ENCODE data around the gene SATB2. TPM values are rescaled to one million over a fixed set of nuclear protein-coding genes. Genes with fewer than 3 reads are reported as not detected.

SATB2 gene
- total RNA-seq, 1 donor from 2014 or later: 1.5 TPM

- intact Hi-C loops (cut with DNase I): no loop called here
- DNase-seq (ENCODE audit: low spot score): no peak
Observed at GRCh38 chr2:199456383-199457146, 1.2 kb downstream of the SATB2 start.

GRCh38 chr2:199455545-199456382 is 2.0 kb downstream of the SATB2 start:
- DNase-seq (ENCODE audit: low spot score): no peak
- intact Hi-C loops (cut with DNase I): no loop called here

- DNase-seq (ENCODE audit: low spot score): no peak
- intact Hi-C loops (cut with DNase I): no loop called here
Observed at GRCh38 chr2:199455210-199455544, 2.6 kb downstream of the SATB2 start.

DNA sequence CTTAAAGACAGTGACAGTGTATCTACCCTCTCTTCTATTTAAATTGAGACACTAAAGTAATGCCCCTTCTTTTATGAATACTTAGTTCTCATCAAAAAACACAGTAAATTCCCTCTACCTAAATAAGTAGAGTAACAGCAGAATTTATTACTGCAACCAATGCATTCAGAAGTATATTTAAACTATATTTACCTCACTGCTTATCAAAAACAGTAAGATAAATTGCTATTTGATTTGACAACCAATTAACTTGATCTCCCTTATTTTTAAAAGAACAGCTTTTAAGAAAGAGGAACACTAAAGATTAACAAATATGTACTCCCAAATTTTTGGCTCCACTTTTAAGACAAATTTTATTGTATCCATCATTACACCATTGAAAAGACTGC is 4.8 kb downstream of the SATB2 start:
- intact Hi-C loops (cut with DNase I): no loop called here
- no peak for DNase-seq (ENCODE audit: low spot score)

DNA sequence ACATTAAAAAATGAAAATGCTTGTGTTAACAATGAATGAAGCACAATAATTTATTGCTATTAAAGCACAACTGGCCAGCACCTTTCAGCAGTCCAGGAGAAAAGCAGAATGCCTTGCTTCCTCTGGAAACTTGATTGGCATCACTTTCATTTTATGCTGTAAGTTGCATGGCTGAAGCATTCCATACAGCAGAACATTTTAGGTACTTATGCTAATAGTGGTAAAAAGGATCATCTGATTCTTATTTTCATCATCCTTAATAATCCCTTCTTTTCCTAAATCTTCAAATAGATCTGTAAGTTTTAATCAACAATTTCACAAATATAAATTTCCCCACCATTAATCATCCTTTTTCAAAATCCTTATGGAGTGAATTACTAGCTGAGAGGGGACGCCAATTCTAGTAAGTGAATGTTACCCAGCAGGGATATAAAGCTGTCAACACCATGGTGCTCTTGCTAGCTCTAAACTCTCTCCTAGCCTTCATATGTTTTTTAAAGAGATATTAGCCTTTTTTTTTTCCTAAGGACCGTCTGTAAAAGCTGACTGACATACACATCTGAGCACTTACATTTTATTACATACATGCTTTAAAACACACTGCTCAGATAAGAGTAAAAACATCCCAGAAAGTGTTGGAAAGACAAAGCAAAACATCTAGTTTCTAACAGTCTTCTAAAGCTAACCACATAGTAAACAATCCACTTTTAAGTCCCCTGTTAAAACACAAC is 5.3 kb downstream of the SATB2 start:
- intact Hi-C loops (cut with DNase I): no loop called here

DNA sequence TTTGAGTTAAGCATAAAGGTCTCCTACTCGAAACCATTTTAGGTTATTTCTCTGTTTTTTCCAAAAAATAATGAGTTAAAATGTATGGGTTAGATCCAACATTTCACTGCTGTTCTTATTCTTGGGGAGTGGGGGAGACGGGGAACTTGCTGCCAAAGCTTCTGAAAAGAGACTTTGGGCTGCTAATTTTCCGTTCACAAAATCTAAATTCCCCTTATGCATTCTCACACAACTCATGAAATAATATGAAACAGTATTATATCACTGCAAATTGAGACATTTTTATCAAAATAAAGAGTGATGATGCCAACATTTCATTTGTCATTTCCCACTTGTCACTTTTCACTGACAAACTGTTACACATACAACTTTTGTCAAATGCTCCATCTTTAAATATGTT is 7.8 kb downstream of the SATB2 start:
- intact Hi-C loops (cut with DNase I): no loop called here
- no peak for DNase-seq (ENCODE audit: low spot score)

More for the DNA sequence above, 5.3 kb downstream of the SATB2 start:
- no peak for DNase-seq (ENCODE audit: low spot score)

- DNase-seq (ENCODE audit: low spot score): no peak
- intact Hi-C loops (cut with DNase I): no loop called here
Observed at GRCh38 chr2:199449455-199449854, 8.3 kb downstream of the SATB2 start.

DNA sequence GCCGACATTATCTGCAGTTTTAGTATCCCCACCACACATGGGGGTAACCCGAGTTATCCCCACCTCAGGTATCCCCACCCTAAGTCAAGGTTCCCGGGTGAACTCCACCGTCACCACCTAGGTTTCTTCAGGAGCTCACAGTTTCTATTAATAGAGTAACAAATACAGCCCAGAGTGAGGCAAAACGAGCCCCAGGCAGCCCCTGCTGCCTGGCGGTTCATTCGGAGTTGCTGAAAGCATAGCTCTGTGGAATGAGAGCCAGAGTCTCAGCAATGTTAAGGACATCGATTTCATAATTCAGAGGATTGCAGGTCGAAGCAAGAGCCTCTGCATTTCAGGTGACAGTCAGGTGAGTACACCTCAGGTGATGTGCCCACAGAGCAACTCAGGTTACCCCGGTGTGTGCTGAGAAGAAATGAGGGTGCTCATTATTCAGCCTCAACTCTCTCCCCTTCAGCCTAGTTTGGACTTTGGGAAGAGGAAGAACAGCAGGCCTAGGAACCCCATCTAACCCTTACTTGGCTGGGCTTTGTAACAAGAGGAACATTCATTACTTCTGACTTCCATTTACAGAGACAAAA is 10.7 kb downstream of the SATB2 start:
- DNase-seq (ENCODE audit: low spot score): no peak
- intact Hi-C loops (cut with DNase I): no loop called here

GRCh38 chr2:199444749-199445148 is 13.0 kb downstream of the SATB2 start:
- no peak for DNase-seq (ENCODE audit: low spot score)
- intact Hi-C loops (cut with DNase I): no loop called here

GRCh38 chr2:199443589-199444130 is 14.1 kb downstream of the SATB2 start:
- DNase-seq (ENCODE audit: low spot score): no peak
- intact Hi-C loops (cut with DNase I): no loop called here

DNA sequence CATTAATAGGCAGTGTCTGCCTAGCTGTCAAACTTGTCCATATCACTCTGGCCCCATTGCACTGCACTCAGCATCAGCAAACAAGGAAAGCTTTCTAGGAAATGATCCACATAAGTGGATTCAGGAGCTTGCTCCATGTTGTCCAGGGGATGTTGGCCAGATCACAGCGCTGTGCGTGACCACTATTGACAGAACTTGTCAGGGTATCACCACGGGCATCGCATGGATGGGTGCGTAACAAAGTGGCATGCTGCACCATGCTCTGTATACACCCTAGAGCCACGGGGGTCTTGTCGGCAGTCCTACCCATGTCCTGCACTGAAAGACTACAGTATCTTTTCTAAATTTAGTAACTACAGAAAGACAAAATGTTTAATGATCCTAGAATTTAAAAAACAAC is 15.6 kb downstream of the SATB2 start:
- intact Hi-C loops (cut with DNase I): no loop called here
- DNase-seq (ENCODE audit: low spot score): no peak

DNA sequence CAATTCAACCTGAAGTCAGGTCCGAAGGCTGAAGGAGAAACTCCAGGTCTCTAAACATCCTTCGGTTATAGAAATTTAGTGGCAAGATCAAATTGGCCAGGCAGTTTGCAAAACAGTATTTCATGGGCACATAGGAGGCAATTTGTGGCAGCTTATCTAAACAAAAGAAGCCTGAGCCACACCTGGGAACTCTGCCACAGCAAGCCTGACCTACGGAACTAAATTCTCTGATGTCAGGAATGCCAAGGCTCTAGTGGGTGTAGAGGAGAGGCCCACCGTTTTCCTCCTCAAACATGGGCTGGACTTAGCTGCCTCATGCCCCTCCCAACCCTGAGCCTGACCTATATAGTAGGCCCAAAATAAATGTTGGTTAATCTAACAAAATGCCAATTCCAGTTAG is 16.0 kb downstream of the SATB2 start:
- intact Hi-C loops (cut with DNase I): no loop called here
- DNase-seq (ENCODE audit: low spot score): no peak

DNA sequence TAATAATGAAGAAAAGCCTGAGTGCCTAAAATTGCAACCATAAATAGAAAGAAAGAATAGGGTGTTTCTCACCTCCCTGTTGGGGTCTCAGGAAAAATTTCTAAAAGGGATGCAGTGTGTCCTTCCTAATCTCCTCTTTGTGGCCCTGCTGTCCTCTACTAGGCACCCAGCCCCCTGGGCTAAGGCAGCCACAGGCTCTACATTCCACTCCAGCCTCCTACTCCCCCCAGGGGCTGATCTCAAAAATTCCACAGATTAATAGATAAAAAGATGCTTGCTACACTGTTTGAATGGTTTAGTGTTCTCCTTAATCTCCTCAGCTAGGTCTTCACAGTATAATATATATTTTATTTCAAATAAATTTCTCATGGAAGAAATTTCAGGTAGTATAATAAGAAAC is 17.6 kb downstream of the SATB2 start:
- no peak for DNase-seq (ENCODE audit: low spot score)
- intact Hi-C loops (cut with DNase I): no loop called here

DNA sequence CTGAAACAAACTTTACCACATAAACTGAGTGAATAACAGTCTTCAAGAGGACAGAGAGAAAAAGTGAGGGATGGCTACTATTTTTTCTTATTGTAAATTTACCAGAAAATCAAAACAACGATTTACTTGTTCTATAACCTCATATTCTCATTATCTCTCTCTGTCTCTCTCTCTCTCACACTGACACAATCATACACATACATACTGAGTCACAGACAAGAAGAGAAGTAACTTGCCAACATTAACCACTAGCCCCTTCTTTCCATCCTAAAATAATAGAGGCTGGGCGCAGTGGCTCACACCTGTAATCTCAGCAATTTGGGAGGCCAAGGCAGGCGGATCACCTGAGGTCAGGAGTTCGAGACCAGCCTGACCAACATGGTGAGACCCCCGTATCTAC is 18.2 kb downstream of the SATB2 start:
- intact Hi-C loops (cut with DNase I): no loop called here
- DNase-seq (ENCODE audit: low spot score): no peak

DNA sequence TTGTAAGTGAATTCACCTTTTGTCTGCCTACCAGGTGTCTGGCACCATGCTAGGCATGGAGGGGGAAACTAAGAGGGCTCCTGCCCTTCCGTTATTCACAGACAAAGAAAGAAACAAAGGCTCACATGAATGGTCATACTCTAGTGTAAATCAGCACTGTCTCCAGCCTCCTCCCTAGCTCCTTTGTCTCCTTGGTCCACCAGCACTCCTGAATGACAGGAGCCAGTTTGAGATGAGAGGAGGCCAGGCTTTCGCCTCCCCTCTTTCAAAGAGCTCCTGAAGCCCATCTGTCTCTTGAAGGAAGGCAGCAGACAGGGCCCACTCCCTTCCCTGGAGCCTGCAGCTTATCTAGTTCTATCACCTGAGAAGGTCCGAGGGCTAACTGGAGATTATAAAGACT is 18.7 kb downstream of the SATB2 start:
- intact Hi-C loops (cut with DNase I): no loop called here
- DNase-seq (ENCODE audit: low spot score): no peak

DNA sequence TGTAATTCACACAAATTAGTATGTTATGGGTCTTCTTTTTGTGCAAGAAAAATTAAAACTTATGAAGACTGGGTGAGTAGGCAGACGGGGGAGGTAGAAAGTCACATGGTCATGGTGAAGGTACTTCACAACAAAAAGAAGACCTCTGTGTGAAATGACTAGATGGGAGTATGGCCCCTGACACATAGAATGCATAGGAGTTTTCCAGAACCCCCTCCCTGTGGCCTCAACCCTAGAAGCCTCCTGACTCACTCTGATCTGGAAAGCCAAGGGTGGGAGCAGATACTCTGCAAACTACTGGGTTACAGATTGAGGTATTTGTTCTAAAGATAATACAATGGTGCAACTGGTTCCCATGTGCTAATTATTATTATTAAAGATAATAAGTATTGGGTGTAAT is 23.2 kb downstream of the SATB2 start:
- intact Hi-C loops (cut with DNase I): no loop called here
- no peak for DNase-seq (ENCODE audit: low spot score)

- intact Hi-C loops (cut with DNase I): no loop called here
Observed at GRCh38 chr2:199433204-199433832, 24.4 kb downstream of the SATB2 start.

DNA sequence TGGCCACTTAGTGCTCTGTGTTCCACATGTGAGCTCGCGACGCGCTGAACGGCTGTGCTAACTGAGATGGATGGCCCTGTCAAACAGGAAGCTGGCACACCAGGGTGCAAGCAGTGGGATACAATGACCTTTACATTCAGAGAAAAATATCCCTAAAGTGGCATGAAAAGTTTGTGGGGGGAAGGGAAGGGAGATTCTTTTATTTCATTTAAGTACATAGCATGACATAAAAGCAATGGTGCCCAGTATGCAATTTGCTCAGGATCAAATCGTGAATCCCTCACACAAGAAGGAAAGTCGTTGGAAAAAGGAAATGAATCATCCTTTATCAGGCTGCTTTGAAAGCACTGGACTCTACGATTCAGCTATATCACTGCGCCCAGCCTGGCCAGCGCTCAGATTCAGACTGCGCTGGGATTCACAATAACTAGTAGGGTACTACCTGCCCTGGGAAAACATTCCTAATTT is 26.0 kb downstream of the SATB2 start:
- intact Hi-C loops (cut with DNase I): no loop called here
- DNase-seq (ENCODE audit: low spot score): no peak

More at GRCh38 chr2:199433204-199433832, 24.4 kb downstream of the SATB2 start:
- no peak for DNase-seq (ENCODE audit: low spot score)

DNA sequence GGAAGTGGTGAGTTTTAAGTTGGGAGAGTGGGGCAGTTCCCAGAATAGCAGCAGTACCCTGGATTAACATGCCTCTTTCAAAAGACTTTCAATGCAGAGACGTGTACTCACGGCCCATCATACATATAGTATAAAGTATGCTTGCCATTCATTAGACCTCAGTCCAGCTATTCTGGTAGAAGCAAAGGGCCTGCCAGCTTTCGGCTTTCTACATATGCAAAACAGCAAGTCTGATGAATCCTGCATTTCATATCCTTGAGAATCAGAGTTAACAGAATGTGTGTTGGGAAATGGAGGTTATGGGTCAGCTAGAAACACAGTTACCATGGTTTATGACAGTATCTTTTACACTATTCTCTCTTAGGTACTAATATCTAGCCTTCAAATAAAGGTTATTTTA is 27.5 kb downstream of the SATB2 start:
- intact Hi-C loops (cut with DNase I): no loop called here
- DNase-seq (ENCODE audit: low spot score): no peak

All from cardiac septum (tissue), 1 donor.